HepG2 (cell line): Measurements from ENCODE around the gene NFKBIA. TPM values are rescaled to one million over a fixed set of nuclear protein-coding genes. Genes with fewer than 3 reads are reported as not detected.

Source experiments
- ARNTL ChIP-seq: sonication (generic); formaldehyde crosslinking; IDR thresholded peaks from 2 replicates; pipeline ENCODE4 v1.4.0; 2020; ENCODE audit warnings: mild to moderate bottlenecking, missing genetic modification reagents
- CAMTA2 ChIP-seq: sonication (generic); formaldehyde crosslinking; IDR thresholded peaks from 2 replicates; pipeline ENCODE4 v1.4.0; 2020; ENCODE audit warnings: mild to moderate bottlenecking, missing genetic modification reagents, borderline replicate concordance
- CBFB ChIP-seq: sonication (generic); formaldehyde crosslinking; IDR thresholded peaks from 2 replicates; pipeline ENCODE4 v1.4.0; 2020; ENCODE audit warnings: missing genetic modification reagents
- CENPBD1 ChIP-seq: sonication (generic); formaldehyde crosslinking; IDR thresholded peaks from 2 replicates; pipeline ENCODE4 v1.8.0; 2022; ENCODE audit warnings: missing genetic modification reagents, low read depth, mild to moderate bottlenecking, borderline replicate concordance
- DBP ChIP-seq: sonication (generic); formaldehyde crosslinking; IDR thresholded peaks from 2 replicates; pipeline ENCODE4 v1.4.0; 2020; ENCODE audit warnings: missing genetic modification reagents; ENCODE audit errors: not compliant biosample characterization
- DPF2 ChIP-seq: sonication (generic); formaldehyde crosslinking; IDR thresholded peaks from 2 replicates; pipeline ENCODE4 v1.4.0; 2020; ENCODE audit warnings: mild to moderate bottlenecking, low read depth, missing genetic modification reagents, borderline replicate concordance
- MTF1 ChIP-seq: sonication (generic); formaldehyde crosslinking; IDR thresholded peaks from 2 replicates; pipeline ENCODE4 v1.5.0; 2020; ENCODE audit warnings: missing genetic modification reagents
- MYPOP ChIP-seq: sonication (generic); formaldehyde crosslinking; IDR thresholded peaks from 2 replicates; pipeline ENCODE4 v1.8.1; 2023; ENCODE audit warnings: mild to moderate bottlenecking, moderate library complexity, missing genetic modification reagents
- NR2F6 ChIP-seq, 2 experiments: IDR thresholded peaks; 2 replicates each; pipeline ENCODE4 v1.6.1; 2016; ENCODE audit warnings: antibody characterized with exemption in 1 of 2, mild to moderate bottlenecking in 1 of 2
- SMAD1 ChIP-seq: sonication (generic); formaldehyde crosslinking; IDR thresholded peaks from 2 replicates; pipeline ENCODE4 v1.4.0; 2020; ENCODE audit warnings: missing genetic modification reagents, low read depth, mild to moderate bottlenecking, borderline replicate concordance
- STAG1 ChIP-seq: sonication (generic); formaldehyde crosslinking; IDR thresholded peaks from 2 replicates; pipeline ENCODE4 v1.4.0; 2020; ENCODE audit warnings: missing genetic modification reagents
- SYNCRIP ChIP-seq: fragments of 200-400 bp; formaldehyde crosslinking; IDR thresholded peaks from 2 replicates; pipeline ENCODE4 v1.6.1; 2018; ENCODE audit warnings: mild to moderate bottlenecking, low read depth, low read length; ENCODE audit not compliant: insufficient read depth
- XRCC5 ChIP-seq: fragments of 200-400 bp; formaldehyde crosslinking; optimal IDR thresholded peaks from 2 replicates; pipeline ENCODE3; 2017; ENCODE audit warnings: mild to moderate bottlenecking, low read length
- ZBTB44 ChIP-seq: sonication (generic); formaldehyde crosslinking; IDR thresholded peaks from 2 replicates; pipeline ENCODE4 v1.4.0; 2020; ENCODE audit warnings: missing genetic modification reagents
- ZNF251 ChIP-seq: sonication (generic); formaldehyde crosslinking; IDR thresholded peaks from 2 replicates; pipeline ENCODE4 v1.9.0; 2021; ENCODE audit warnings: mild to moderate bottlenecking, missing genetic modification reagents
- ZNF501 ChIP-seq: sonication (generic); formaldehyde crosslinking; IDR thresholded peaks from 2 replicates; pipeline ENCODE4 v1.5.1; 2020; ENCODE audit warnings: mild to moderate bottlenecking, moderate library complexity, missing genetic modification reagents
- ZNF546 ChIP-seq: sonication (generic); formaldehyde crosslinking; conservative IDR thresholded peaks from 2 replicates; pipeline ENCODE4 v1.8.1; 2023; ENCODE audit warnings: mild to moderate bottlenecking, missing genetic modification reagents
- ZNF609 ChIP-seq: sonication (generic); formaldehyde crosslinking; IDR thresholded peaks from 2 replicates; pipeline ENCODE4 v1.4.0; 2020; ENCODE audit warnings: mild to moderate bottlenecking, missing genetic modification reagents, borderline replicate concordance
- ZSCAN25 ChIP-seq: sonication (generic); formaldehyde crosslinking; IDR thresholded peaks from 2 replicates; pipeline ENCODE4 v1.8.0; 2022; ENCODE audit warnings: mild to moderate bottlenecking, missing genetic modification reagents
- polyA plus RNA-seq, 8 experiments: library from polyadenylated mRNA; depleted of rRNA in 3 of 8; stranded (reverse) in 7 of 8; unstranded in 1 of 8; fragments of >200 nt; fragmentation: Illumina TruSeq in 4 of 8; extraction: Trizol in 4 of 8; gene quantifications; 2 replicates each; pipeline versions ENCODE4 v1.2.1 to v1.2.3, GENCODE V29; 2011 to 2016; ENCODE audit warnings: low read depth in 4 of 8, missing spikeins in 1 of 8, mixed read lengths in 1 of 8; ENCODE audit not compliant: insufficient read depth in 1 of 8
- total RNA-seq, 5 experiments: library from RNA; depleted of rRNA; stranded (reverse); fragments of >200 nt; fragmentation: Illumina TruSeq; extraction: Trizol; gene quantifications; 2 replicates each; pipeline ENCODE4 v1.2.3, GENCODE V29; 2016; ENCODE audit warnings: low read depth in 1 of 5

The NFKBIA gene
- total and polyA plus RNA-seq, 2 of the 13 experiments (the other 11 are each of a cell fraction or from before 2014, with no cell fraction given), result 197 to 319 TPM

GRCh38 chr14:35355981-35356841 lies 48.3 kb downstream of the NFKBIA start (continued):
- TF ChIP-seq ZNF609 (peak; percentile 78; the same call in 1 of the 2 replicates), ZNF546 (CRISPR knock-in tag) (no peak), STAG1 (CRISPR knock-in tag) (no peak), CBFB (no peak), ZNF251 (CRISPR knock-in tag) (no peak), ZNF501 (peak; percentile 74), CAMTA2 (CRISPR knock-in tag) (no peak), ARNTL (CRISPR knock-in tag) (peak; percentile 87), MTF1 (no peak), DPF2 (CRISPR knock-in tag) (peak; percentile 61; the same call in 1 of the 2 replicates), MYPOP (CRISPR knock-in tag) (no peak), ZBTB44 (CRISPR knock-in tag) (0 out of 2 replicates have a peak, but pooled peaks have one; percentile 13), DBP (no peak), XRCC5 (peak; percentile 62), ZSCAN25 (CRISPR knock-in tag) (peak; percentile 47; the same call in 1 of the 2 replicates), CENPBD1 (CRISPR knock-in tag) (no peak), SMAD1 (CRISPR knock-in tag) (no peak), NR2F6 (IDR thresholded peaks at IDR 0.05) (peak; percentile 80), NR2F6 (CRISPR knock-in tag; IDR thresholded peaks at IDR 0.05) (peak; percentile 71), SYNCRIP (no peak)
